RPMI7951 (cell line): ENCODE measurements around the gene SAMD4A. TPM values are rescaled to one million over a fixed set of nuclear protein-coding genes. Genes with fewer than 3 reads are reported as not detected.
A peak's percentile ranks its signal among the peaks of the same experiment; 100 is the strongest.

ENCODE experiments used
- DNase-seq: peaks from one replicate; pipeline ENCODE4 v3.0.0-alpha.2; 2012; ENCODE audit warnings: low read depth
- total RNA-seq: library from RNA; depleted of rRNA; stranded (reverse); fragments of >200 nt; shearing (Covaris generic); gene quantifications from 2 replicates; pipeline ENCODE4 v1.2.3, GENCODE V29; 2014; rRNA removed

The SAMD4A gene, protein sequence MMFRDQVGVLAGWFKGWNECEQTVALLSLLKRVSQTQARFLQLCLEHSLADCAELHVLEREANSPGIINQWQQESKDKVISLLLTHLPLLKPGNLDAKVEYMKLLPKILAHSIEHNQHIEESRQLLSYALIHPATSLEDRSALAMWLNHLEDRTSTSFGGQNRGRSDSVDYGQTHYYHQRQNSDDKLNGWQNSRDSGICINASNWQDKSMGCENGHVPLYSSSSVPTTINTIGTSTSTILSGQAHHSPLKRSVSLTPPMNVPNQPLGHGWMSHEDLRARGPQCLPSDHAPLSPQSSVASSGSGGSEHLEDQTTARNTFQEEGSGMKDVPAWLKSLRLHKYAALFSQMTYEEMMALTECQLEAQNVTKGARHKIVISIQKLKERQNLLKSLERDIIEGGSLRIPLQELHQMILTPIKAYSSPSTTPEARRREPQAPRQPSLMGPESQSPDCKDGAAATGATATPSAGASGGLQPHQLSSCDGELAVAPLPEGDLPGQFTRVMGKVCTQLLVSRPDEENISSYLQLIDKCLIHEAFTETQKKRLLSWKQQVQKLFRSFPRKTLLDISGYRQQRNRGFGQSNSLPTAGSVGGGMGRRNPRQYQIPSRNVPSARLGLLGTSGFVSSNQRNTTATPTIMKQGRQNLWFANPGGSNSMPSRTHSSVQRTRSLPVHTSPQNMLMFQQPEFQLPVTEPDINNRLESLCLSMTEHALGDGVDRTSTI
- 8.6 and 10.1 TPM in 2 replicates for total RNA-seq

DNA sequence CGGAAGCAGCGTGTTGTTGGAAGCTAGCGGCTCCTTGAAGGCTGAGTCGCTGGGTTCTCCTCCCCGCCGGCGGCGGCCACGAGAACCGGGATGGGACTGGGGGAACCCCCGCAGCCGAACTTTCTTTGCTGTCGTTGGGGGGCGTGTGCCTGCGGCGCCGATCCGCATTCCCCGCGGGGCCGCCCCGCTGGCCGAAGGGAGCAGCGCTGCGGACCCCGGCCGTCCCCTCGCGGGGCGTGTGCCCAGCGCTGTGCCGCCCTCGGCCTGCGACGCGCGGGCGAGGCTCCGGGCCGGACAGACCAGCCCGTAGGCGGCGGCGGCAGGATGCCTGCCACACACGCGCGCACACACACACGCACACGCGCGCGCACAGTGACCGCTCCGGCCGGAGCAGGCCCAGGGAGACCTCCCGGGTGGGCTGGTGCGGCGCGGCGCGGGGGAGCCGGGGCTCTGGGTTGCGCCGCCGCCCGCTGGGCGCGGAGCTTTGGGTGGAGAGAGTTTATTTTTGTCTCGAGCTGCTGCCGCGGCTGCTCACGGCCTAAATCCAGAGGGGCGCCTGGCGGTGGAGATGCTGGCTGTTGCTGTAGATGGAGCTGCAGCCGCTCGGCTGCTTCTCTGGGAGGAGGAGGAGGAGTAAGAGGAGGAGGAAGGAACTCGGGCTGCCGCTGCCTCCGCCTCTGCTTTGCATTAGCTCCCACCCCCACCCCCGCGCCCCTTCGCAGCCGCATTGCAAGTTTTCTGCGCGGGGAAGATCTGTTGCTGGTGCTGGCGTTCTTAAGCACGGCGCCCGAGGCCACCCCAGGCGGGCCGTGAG lies at the start of gene SAMD4A:
TSS of gene SAMD4A (plus strand) at position 719 of the 814 bp plus-strand sequence. CDS start 789 bp downstream, outside the sequence.
- peak; percentile 87 for DNase-seq

DNA sequence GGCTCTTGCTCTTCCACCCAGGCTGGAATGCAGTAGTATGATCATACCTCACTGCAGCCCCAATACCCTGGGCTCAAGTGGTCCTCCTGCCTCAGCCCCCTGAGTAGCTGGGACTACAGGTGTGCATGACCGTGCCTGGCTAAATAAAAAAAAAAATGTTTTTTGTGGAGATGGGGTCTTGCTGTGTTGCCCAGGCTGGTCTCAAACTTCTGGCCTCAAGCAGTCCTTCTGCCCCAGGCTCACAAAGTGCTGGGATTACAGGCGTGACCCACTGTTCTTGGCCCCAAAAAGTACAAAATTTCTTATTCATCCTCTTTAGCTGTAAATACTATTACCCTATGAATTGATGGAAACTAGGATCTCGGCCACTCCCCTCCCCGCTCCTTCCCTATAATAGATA lies 42.5 kb upstream of the SAMD4A start:
- no peak for DNase-seq

DNA sequence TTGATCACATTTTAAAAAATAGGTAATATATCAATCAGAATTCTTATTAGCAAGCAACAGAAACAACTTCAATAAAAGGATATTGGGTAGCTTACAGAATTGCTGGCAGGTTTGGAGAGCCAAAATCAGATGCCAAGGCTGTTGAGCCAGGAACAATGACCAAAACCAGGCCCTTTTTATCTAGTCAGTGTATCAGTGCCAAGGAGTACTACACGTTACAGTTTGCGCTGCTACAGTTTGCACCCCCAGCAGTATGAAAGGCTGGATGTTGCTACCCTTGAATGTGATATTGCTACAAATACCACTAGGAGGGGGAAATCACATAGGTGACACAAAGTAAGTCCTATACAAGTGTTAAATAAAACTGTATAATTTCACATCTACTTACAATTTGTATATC lies 38.0 kb upstream of the SAMD4A start:
- no peak for DNase-seq

DNA sequence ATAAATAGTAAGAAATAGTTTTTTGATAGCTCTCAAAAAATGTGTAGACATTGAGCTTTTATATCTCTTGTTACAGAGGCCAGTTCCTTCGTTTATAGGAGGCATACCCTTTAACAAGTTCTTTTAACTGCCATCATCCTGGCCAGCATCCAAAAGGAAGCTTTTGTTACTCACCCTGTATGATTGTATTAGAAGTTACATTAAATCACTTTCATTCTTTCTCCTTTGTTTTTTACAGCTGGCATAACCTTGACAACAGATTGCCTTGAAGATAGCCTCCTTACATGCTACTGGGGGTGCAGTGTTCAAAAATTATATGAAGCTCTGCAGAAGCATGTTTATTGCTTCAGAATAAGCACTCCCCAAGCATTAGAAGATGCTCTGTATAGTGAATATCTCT lies 37.1 kb upstream of the SAMD4A start:
- DNase-seq = peak; percentile 43

DNA sequence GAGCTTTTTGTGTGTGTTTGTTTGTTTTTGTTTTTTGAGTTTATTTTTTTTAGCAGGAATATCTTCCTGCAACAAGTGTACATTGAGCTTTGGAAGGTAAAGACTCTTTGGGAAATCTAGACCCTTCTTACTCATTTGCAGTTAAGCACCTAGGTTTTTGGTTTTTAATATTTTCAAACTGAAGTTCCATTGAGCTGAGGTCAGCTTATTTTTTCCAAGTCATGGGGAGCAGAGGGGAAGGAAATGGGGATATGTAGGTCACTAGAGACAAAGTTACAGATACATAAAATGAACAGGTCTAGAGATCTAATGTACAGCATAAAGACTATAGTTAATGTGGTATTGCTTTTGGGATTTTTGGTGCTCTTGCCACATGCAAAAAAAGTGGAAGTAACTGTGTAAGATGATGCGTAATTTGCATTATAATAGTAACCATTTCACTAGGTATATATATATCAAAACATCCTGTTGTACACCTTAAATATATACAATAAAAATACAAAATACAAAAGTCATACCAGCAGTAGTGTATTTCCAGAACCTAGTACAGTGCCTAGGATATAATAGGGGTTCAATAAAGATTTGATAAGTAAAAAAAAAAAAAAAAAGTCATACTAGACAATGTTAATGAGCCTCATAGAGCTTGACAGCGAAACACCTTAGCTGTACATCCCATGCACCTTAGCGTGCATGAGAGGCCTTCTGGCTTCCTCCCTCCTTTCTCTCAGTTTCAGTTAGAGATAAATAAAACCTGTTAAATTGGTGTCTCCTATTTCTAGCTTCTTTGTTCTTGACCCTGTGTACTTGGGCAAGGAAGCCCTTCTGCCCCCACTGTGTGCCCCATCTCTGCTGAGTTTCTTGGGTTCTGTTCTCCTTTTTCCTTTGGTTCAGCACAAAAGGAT lies 34.6 kb upstream of the SAMD4A start:
- no peak for DNase-seq

DNA sequence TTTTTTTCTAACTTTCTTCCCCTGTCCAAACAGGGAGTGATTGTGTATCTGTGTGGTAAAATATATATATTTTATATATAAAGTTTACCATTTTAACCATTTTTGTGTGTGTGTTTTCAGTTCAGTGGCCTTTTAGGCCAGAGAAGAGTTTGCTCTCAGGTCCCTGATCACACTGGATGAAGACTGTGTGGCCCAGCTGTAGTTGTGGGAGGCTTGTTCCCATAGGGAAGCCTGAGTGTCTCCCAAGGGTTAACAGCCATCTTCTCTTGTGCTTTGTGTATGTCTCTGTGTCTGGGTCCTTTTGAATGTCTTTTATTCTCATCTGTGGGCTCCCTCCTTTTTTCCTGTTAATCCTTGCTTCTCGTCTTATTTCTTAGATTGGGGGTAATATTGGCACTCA lies 33.8 kb upstream of the SAMD4A start:
- DNase-seq = no peak

DNA sequence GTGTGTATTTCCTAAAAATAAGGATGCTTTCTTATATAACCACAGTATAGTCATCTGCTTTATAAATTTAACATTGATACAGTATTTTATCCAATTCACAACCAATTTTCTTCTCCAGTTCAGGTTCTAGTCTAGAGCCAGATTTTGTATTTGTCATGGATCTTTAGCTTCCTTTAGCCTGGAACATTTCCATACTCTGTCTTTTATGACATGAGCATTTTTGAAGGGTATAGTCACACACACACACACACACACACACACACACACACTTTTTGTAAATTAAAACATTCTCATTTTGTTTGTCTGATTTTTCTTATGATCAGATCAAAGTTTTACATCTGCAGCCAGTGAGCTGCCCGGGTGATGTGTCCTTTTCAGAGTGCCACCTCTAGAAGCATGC lies 31.8 kb upstream of the SAMD4A start:
- DNase-seq = no peak

DNA sequence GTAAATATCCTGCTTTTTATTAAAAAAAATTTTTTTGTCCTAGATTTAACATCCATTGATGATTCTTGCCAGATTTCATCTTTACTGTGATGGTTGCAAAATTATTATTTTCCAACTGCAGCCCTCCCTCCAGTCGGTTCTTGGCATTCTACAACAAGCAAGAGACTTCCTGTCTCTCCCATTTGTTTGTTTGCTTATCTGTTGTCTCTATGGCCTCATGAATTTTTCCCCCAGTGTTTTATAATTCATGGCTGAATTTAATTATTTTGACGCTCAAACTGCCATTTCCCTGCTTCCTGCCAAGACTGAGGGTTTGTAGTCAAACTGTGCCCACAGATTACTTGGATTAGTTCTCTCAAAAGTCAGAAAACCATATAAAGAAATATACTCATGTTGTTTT lies 31.3 kb upstream of the SAMD4A start:
- no peak for DNase-seq

DNA sequence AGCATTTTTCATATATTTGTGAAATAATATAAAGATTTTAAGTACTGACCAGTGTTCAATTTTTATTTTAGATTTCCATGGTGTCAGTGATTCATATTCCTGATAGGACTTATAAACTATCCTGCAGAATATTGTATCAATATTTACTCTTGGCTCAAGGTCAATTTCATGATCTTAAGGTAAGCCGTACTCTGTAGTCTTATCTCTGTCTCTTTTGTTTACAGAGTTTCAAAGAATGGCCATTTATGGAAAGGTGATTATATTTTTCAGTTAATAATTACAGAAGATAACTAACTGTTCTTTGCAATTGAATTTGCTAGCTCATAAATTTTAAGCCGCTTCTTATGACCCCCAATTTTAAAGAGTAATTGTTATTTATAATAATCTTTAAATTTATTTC lies 29.3 kb upstream of the SAMD4A start:
- DNase-seq = no peak

DNA sequence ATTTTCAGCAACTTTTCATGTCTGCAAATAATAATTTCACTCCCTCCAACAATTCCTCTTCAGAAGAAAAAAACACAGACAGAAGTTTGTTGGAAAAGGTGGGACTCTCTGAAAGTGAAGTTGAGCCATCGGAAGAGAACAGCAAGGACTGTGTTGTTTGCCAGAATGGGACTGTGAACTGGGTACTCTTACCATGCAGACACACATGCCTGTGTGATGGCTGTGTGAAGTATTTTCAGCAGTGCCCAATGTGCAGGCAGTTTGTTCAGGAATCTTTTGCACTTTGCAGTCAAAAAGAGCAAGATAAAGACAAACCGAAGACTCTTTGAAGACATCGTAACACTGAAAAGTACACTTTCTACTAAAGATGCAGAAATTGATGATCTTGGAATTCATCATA lies 28.9 kb upstream of the SAMD4A start:
- DNase-seq = no peak

DNA sequence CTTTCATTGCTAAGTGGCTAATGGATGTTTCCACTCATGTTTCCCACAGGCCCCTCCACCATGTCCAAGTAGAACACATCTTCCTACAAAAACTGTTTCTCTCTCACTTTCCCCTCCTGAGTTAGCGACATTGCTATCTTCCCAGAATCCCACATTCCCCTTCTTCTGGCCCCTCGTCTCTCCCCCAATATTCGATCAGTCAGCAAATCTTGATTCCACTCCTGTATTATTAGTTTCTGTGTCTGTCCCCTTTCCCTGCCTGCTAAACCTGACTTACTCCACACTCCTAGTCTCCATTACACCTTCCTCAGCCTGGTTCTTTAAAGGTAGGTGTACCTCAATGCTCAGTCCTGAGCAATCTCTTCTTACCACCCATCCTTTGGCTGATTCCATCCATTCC lies 19.3 kb upstream of the SAMD4A start:
- DNase-seq = no peak

DNA sequence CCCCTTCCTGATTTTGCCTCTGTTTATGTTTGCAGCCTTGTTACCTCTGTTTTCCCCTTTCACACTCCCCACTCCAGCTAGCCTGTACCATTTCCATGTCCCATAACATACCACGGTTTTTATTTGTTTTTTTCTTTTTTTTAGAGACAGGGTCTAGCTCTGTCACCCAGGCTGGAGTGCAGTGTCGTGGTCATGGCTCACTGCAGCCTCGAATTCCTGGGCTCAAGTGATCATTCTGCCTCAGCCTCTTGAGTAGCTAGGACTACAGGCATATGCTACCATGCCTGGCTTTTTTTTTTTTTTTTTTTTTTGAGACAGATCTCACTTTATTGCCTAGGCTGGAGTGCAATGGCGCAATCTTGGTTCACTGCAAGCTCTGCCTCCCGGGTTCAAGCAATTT lies 18.4 kb upstream of the SAMD4A start:
- DNase-seq = no peak

DNA sequence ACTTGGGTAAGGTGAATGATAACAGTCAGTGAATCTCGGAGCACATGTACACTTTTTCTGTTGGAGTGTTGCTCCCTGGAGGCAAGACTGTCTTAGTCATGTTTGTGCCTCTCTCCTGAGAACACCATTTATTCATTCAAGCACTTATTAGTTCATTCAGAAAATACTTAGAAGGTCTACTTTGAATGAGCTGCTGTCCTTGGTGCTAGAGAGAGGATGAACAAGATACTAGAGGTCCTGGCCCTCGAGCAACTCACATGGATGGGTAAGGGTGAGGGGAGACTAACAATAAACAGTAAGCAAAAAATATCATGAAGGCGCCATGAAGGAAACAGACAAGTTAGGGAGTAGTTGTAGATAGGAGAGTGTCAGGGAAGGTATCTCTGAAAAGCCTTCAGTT lies 17.1 kb upstream of the SAMD4A start:
- peak; percentile 17 for DNase-seq

DNA sequence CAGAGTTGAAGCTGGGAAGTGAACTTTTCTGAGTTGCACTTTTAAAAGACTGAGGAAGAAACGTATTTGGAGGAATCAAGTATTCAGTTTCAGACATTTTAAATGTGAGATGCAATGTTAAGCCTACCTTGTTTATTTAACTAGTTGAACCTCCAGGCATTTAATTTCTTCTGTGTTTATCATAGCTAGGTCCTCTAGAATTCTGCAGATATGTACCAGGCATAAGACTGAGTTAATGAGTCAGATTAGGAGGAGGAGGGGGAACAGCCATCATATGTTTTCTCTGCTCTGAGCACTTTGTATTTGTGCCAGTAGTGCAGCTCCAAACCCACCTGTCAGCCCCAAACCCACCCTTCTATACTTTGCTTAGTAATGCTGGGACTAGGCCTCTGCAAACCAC lies 16.4 kb upstream of the SAMD4A start:
- DNase-seq = no peak

DNA sequence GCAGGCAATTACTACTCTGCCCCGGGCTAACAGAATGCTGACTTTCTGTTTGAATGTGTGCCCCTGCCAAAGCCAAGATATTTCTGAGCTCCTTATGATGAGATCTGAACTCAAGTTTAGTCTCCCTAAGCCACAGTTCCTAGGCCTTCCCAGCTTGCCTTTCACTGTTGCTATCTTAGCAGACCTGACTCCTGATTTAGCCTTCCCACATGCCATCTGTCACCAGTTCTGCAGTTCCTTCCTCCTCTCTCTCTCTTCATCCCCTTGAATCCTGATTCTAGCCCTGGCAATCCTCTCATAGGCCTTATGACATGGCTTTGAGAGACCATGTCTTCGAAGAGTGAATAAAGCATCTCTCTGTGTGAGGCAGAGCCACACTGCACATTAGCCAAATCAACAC lies 12.5 kb upstream of the SAMD4A start:
- no peak for DNase-seq

DNA sequence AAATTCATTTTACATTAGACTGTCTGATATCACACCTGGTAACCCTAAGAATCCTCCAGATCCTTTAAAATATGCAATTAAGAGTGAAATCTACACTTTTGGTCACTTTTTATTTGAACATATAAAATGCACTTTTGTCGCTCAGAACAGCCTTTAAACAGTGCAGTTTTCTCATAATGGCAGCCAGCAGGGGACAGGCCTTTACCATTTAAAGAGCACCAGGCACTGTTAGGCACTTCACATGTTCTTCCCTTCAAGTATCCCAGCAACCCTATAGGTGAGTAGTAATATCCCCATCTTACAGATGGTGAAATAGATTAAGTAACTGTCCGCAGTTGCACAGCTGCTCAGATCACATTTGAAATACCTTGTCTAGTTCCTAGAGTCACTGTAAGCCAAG lies 11.3 kb upstream of the SAMD4A start:
- peak; percentile 17 for DNase-seq

DNA sequence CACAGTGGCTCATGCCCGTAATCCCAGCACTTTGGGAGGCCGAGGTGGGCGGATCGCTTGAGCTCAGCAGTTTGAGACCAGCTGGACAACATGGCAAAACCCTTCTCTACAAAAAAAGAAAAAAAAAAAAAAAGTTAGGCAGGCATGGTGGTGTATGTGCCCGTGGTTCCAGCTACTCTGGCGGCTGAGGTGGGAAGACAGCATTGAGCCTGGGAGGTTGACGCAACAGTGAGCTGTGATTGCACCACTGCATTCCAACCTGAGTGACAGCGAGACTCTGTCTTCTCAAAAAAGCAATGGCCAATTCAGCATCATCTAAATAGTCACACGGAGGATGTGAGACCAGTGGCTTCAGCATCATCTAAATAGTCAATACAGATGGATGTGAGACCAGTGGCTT lies 10.4 kb upstream of the SAMD4A start:
- DNase-seq = no peak

DNA sequence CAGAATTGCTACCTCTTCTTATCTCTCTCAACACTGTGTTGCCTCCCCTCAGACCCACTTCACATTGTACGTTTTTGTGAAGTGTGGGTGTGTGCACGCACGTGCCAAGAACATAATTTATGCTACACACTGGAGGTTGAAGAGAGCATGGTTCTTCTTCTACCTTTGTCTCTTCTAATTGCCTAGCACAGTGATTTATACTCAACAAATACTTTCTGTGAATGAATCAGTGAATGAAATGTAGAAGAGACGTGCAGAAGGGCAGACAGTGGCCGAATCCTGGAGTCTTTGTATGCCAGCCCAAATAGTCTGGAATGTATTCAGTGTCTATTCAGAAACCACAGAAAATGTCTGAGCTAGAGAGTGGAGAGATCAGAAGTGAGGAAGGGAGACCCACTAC lies 4.6 kb upstream of the SAMD4A start:
- DNase-seq = peak; percentile 4

DNA sequence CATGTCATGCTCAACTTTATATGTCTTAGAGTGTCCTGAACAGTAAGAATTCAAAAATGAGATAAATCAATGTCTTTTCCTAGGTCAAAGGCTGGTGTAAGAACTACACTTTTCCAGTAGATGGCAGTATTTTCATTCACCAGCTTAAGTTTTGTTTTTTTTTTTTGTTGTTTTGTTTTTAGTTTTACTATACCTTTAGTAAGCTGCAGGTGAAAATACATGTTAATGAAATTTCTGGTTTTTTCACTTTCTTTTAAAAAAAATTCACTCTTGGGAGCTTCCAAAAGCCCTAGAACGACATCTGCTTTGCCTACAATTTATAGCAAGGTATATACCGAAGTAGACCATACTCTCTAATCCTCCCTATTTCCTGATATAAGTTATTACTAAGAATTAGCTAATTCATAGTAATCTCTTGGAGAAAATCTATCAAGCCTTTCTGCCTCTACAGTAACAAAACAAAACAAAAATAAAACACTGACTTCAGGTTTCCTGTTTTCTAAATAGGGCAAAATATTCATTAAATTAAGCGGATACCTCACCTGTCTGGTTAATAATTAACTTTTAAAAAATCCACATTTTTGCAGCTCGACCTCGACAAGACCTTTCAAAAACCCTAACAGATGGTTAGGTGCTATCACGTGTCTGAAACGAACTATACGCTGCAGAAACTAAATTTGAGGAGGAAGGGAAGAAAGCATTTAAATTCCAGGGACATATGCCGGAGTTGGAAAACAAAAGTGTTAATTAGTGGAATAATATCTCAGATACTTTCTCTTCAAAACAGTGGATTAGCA lies 2.7 kb upstream of the SAMD4A start:
- peak; percentile 29 for DNase-seq
